Measurements from ENCODE around the gene SEPHS1. TPM values are rescaled to one million over a fixed set of nuclear protein-coding genes. Genes with fewer than 3 reads are reported as not detected.
A peak's percentile ranks its signal among the peaks of the same experiment; 100 is the strongest.

SEPHS1 gene
- total RNA-seq, 1 experiment from 2014 or later = 111 TPM

DNA sequence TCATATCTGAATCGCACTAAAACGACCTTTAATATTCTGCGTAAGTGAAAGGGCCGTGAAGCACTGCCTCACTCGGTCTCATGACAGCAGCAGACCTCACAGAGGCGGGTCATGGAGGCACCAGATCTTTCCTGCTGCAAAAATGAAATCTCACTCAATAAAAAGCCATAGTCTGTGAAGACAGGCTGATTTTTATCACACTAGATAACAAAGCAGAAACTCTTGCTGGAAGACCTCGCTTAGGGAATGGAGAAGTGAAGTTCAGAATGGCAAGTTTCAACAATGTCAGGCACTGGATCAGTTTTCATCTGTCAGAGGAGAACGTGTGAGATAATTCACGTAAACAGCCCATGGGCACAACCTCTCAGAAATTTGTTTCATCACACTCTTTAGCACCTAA lies 8.0 kb downstream of the SEPHS1 start:
- TF ChIP-seq, protein P1, sequence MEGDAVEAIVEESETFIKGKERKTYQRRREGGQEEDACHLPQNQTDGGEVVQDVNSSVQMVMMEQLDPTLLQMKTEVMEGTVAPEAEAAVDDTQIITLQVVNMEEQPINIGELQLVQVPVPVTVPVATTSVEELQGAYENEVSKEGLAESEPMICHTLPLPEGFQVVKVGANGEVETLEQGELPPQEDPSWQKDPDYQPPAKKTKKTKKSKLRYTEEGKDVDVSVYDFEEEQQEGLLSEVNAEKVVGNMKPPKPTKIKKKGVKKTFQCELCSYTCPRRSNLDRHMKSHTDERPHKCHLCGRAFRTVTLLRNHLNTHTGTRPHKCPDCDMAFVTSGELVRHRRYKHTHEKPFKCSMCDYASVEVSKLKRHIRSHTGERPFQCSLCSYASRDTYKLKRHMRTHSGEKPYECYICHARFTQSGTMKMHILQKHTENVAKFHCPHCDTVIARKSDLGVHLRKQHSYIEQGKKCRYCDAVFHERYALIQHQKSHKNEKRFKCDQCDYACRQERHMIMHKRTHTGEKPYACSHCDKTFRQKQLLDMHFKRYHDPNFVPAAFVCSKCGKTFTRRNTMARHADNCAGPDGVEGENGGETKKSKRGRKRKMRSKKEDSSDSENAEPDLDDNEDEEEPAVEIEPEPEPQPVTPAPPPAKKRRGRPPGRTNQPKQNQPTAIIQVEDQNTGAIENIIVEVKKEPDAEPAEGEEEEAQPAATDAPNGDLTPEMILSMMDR (conservative IDR thresholded peaks at IDR 0.05; ENCODE audit: low read depth, low read length) = no peak
- no peak for TF ChIP-seq EZH2 (IDR thresholded peaks at IDR 0.05; ENCODE audit: borderline replicate concordance, low read depth, low read length, poor library complexity, severe bottlenecking)
- Histone ChIP-seq H3K36me3 (ENCODE audit: insufficient read depth, low read length, poor library complexity, severe bottlenecking) (peaks cover 49% of the 10 kb centered on the region), H3K4me3 (ENCODE audit: low read depth, low read length, poor library complexity, severe bottlenecking) (no peak overlapping the region), H3K27me3 (replicated peaks; ENCODE audit: insufficient read depth, low read depth, low read length, poor library complexity) (no peaks in the 10 kb centered on the region), H3K4me1 (ENCODE audit: insufficient read depth, low read length, poor library complexity, severe bottlenecking) (peaks cover 21% of the 10 kb centered on the region), H3K9me3 (ENCODE audit: low read depth, low read length, poor library complexity, severe bottlenecking) (no peaks in the 10 kb centered on the region), H3K27ac (ENCODE audit: low read depth, low read length, poor library complexity, severe bottlenecking) (peak overlapping the region; percentile 11)
- POLR2A ChIA-PET (ENCODE audit: low non-redundant PET) = no interaction called here
- intact Hi-C loops (cut with micrococcal nuclease; ENCODE audit: unreplicated experiment) = no loop called here
- CTCF ChIA-PET = no interaction called here
- DNase-seq (ENCODE audit: low spot score) = no peak
- no TSS peak for BruUV-seq (replicated peaks)

DNA sequence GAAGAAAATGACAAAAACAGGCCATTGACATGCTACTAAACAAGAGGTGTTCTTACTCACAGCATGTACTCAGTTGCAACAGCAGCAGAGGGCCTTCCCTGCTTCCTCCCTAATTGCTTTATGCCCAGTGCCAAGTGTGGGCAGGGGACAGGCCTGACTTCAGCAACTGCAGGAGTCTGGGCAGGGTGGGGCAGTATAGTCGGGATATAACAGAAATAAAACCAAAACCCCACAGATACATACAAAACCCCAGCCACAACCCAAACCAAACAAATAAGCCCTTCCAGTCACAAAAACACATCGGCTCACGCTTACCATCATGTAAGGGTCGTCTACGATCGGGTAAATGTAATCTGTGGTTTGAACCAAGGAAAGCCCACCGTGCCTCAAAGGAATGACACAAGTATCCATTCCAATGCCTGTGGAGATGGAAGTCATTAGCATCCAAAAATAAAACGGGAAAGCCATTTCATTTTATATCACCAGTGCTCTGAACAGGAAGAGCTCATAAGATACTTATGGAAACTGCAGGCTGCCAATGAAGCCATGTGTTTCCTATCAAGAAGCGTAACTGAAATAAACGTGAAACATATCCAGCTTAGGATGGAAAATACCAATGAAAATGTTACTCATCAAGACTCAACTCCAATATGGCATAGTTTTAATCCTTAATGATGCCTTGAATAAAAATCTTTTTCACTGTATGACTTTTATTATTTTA lies 9.5 kb downstream of the SEPHS1 start:
- ChIA-PET CTCF (no interaction called here), POLR2A (ENCODE audit: low non-redundant PET) (no interaction called here)
- Histone ChIP-seq H3K27ac (ENCODE audit: low read depth, low read length, poor library complexity, severe bottlenecking) (peak overlapping the region; percentile 57), H3K4me3 (ENCODE audit: low read depth, low read length, poor library complexity, severe bottlenecking) (no peak overlapping the region), H3K4me1 (ENCODE audit: insufficient read depth, low read length, poor library complexity, severe bottlenecking) (peaks cover 17% of the 10 kb centered on the region), H3K27me3 (replicated peaks; ENCODE audit: insufficient read depth, low read depth, low read length, poor library complexity) (no peaks in the 10 kb centered on the region), H3K9me3 (ENCODE audit: low read depth, low read length, poor library complexity, severe bottlenecking) (no peaks in the 10 kb centered on the region), H3K36me3 (ENCODE audit: insufficient read depth, low read length, poor library complexity, severe bottlenecking) (peaks cover 53% of the 10 kb centered on the region)
- intact Hi-C loops (cut with micrococcal nuclease; ENCODE audit: unreplicated experiment) = no loop called here
- peak; percentile 67 for DNase-seq (ENCODE audit: low spot score)
- TF ChIP-seq, protein P1 (conservative IDR thresholded peaks at IDR 0.05; ENCODE audit: low read depth, low read length) = no peak
- BruUV-seq (replicated peaks) = no TSS peak

DNA sequence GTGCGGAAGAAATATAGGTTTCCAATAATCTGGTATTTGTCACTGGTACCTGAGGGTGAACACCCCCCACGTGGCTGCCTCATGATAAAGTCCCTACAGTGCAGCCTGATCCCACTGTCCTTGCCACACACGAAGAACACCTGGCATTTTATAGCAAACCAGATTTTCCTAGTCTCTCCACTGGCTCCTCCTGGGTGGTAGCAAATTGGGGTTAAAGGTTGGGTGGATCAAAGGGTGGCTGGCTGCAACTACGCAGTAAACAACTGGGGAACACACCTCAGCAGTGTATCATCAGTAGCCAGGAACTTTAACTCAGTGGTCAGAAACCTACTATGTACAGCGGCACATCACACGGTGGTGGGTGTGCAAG lies 10.3 kb downstream of the SEPHS1 start:
- no peaks in the 10 kb centered on the region for H3K27me3 ChIP-seq (replicated peaks; ENCODE audit: insufficient read depth, low read depth, low read length, poor library complexity)
- peaks cover 17% of the 10 kb centered on the region for H3K4me1 ChIP-seq (ENCODE audit: insufficient read depth, low read length, poor library complexity, severe bottlenecking)
- no TSS peak for BruUV-seq (replicated peaks)
- POLR2A ChIA-PET (ENCODE audit: low non-redundant PET) = no interaction called here
- no peak for TF ChIP-seq EZH2 (IDR thresholded peaks at IDR 0.05; ENCODE audit: borderline replicate concordance, low read depth, low read length, poor library complexity, severe bottlenecking)
- TF ChIP-seq, protein P1 (conservative IDR thresholded peaks at IDR 0.05; ENCODE audit: low read depth, low read length) = no peak
- DNase-seq (ENCODE audit: low spot score) = no peak
- H3K9me3 ChIP-seq (ENCODE audit: low read depth, low read length, poor library complexity, severe bottlenecking) = no peaks in the 10 kb centered on the region
- H3K36me3 ChIP-seq (ENCODE audit: insufficient read depth, low read length, poor library complexity, severe bottlenecking) = peaks cover 52% of the 10 kb centered on the region
- H3K4me3 ChIP-seq (ENCODE audit: low read depth, low read length, poor library complexity, severe bottlenecking) = no peak overlapping the region
- CTCF ChIA-PET = no interaction called here
- H3K27ac ChIP-seq (ENCODE audit: low read depth, low read length, poor library complexity, severe bottlenecking) = peak overlapping the region; percentile 57
- intact Hi-C loops (cut with micrococcal nuclease; ENCODE audit: unreplicated experiment) = no loop called here
